GM23338 (cell line): ENCODE data around the gene KMT2C. TPM values are rescaled to one million over a fixed set of nuclear protein-coding genes. Genes with fewer than 3 reads are reported as not detected.
"Not testable (repeated sequence)": the region's sequence is repeated elsewhere in the genome, so short reads cannot be mapped to it uniquely, and the experiment has no call there.

Source experiments
- ATAC-seq: fragments of 200-7000 bp; cut with Tn5 transposase; 3 replicates; pipeline ENCODE4 v1.9.1; 2020
- DNase-seq: peaks from one replicate; pipeline ENCODE4 v3.0.0-alpha.2; 2015; ENCODE audit warnings: low spot score
- H2AFZ ChIP-seq: fragments of 200-600 bp; sonication (generic); 2 replicates; pipeline ENCODE4 v1.8.0; 2016; ENCODE audit warnings: antibody characterized with exemption, mild to moderate bottlenecking, moderate library complexity
- H3F3A ChIP-seq: fragments of 200-600 bp; sonication (generic); replicated peaks from 2 replicates; pipeline ENCODE4 v1.8.0; 2017; ENCODE audit warnings: antibody characterized with exemption, mixed run types, low read depth
- H3K27ac ChIP-seq: fragments of 200-600 bp; sonication (generic); 2 replicates; pipeline ENCODE4 v1.6.1; 2016; ENCODE audit warnings: low read depth
- H3K27me3 ChIP-seq: fragments of 200-600 bp; sonication (generic); 2 replicates; pipeline ENCODE4 v1.8.0; 2016; ENCODE audit warnings: mild to moderate bottlenecking, mixed run types, moderate library complexity; ENCODE audit not compliant: insufficient read depth
- H3K36me3 ChIP-seq: fragments of 200-600 bp; sonication (generic); 2 replicates; pipeline ENCODE4 v1.8.0; 2016; ENCODE audit warnings: mild to moderate bottlenecking; ENCODE audit not compliant: insufficient read depth
- H3K4me1 ChIP-seq: fragments of 200-600 bp; sonication (generic); 2 replicates; pipeline ENCODE4 v1.8.0; 2016; ENCODE audit warnings: mild to moderate bottlenecking, moderate library complexity; ENCODE audit not compliant: insufficient read depth
- H3K4me2 ChIP-seq: fragments of 200-600 bp; sonication (generic); 2 replicates; pipeline ENCODE4 v1.7.1; 2017; ENCODE audit warnings: mixed run types
- H3K4me3 ChIP-seq: fragments of 200-600 bp; sonication (generic); 2 replicates; pipeline ENCODE4 v1.6.1; 2016; ENCODE audit warnings: mixed run types
- H3K79me2 ChIP-seq: fragments of 200-600 bp; sonication (generic); replicated peaks from 2 replicates; pipeline ENCODE4 v1.8.0; 2017; ENCODE audit warnings: mild to moderate bottlenecking; ENCODE audit not compliant: insufficient read depth
- H3K9me2 ChIP-seq: fragments of 200-600 bp; sonication (generic); 2 replicates; pipeline ENCODE4 v1.8.0; 2017; ENCODE audit not compliant: insufficient read depth
- H4K20me1 ChIP-seq: fragments of 200-600 bp; sonication (generic); replicated peaks from 2 replicates; pipeline ENCODE4 v1.8.0; 2017; ENCODE audit warnings: mild to moderate bottlenecking; ENCODE audit not compliant: insufficient read depth
- H3K27ac Mint-ChIP-seq: 2 replicates; pipeline ENCODE4 v1.8.0; 2020; ENCODE audit warnings: inconsistent platforms, mild to moderate bottlenecking, moderate library complexity, mixed read lengths
- H3K27me3 Mint-ChIP-seq: 3 replicates; pipeline ENCODE4 v1.8.0; 2022; ENCODE audit warnings: low read depth, mild to moderate bottlenecking, moderate library complexity, mixed read lengths, inconsistent platforms; ENCODE audit not compliant: insufficient read depth, poor library complexity
- H3K36me3 Mint-ChIP-seq: 3 replicates; pipeline ENCODE4 v1.8.0; 2021; ENCODE audit warnings: low read depth, mild to moderate bottlenecking, inconsistent platforms, moderate library complexity, mixed read lengths
- H3K4me1 Mint-ChIP-seq: 3 replicates; pipeline ENCODE4 v1.8.0; 2020; ENCODE audit warnings: mild to moderate bottlenecking, inconsistent platforms, mixed read lengths
- H3K4me3 Mint-ChIP-seq: 3 replicates; pipeline ENCODE4 v1.8.0; 2021; ENCODE audit warnings: moderate library complexity, mild to moderate bottlenecking, inconsistent platforms, mixed read lengths
- H3K9me3 Mint-ChIP-seq: 3 replicates; pipeline ENCODE4 v1.8.0; 2020; ENCODE audit warnings: moderate library complexity, mild to moderate bottlenecking, inconsistent platforms, mixed read lengths
- polyA plus RNA-seq: library from polyadenylated mRNA; unstranded; fragments of >200 nt; fragmentation: Nextera tagmentation; extraction: Ambion mirVana; gene quantifications from 2 replicates; pipeline ENCODE4 v1.2.1, GENCODE V29; 2016
- total RNA-seq: library from RNA; depleted of rRNA; stranded (reverse); fragments of >200 nt; shearing (Covaris generic); gene quantifications from 2 replicates; pipeline ENCODE4 v1.2.3, GENCODE V29; 2014

KMT2C gene
- total and polyA plus RNA-seq, 2 experiments from 2014 or later, result 11.4 to 39.0 TPM

- H3K4me3 Mint-ChIP-seq, H3K27me3 ChIP-seq, H3K27ac ChIP-seq, H3F3A ChIP-seq, H3K79me2 ChIP-seq, H3K4me1 Mint-ChIP-seq, H3K36me3 ChIP-seq, H3K27me3 Mint-ChIP-seq, H3K4me2 ChIP-seq, H4K20me1 ChIP-seq, H2AFZ ChIP-seq, H3K9me3 Mint-ChIP-seq, H3K4me1 ChIP-seq, H3K4me3 ChIP-seq, DNase-seq, H3K27ac Mint-ChIP-seq, H3K9me2 ChIP-seq, H3K36me3 Mint-ChIP-seq, ATAC-seq: not testable (repeated sequence)
Measured at GRCh38 chr7:152270427-152270826, 165.4 kb downstream of the KMT2C start.

GRCh38 chr7:152266859-152267258 lies 168.9 kb downstream of the KMT2C start:
- H3F3A ChIP-seq, H3K4me1 Mint-ChIP-seq, H3K9me3 Mint-ChIP-seq, H3K4me1 ChIP-seq, H3K27me3 ChIP-seq, H2AFZ ChIP-seq, H3K27me3 Mint-ChIP-seq, DNase-seq, H3K9me2 ChIP-seq, H4K20me1 ChIP-seq, H3K27ac Mint-ChIP-seq, ATAC-seq, H3K4me3 Mint-ChIP-seq, H3K36me3 Mint-ChIP-seq, H3K4me3 ChIP-seq, H3K79me2 ChIP-seq, H3K4me2 ChIP-seq, H3K36me3 ChIP-seq: not testable (repeated sequence)
- 0 out of 2 replicates have a peak overlapping the region, but pooled peaks have one; percentile 0 for H3K27ac ChIP-seq

DNA sequence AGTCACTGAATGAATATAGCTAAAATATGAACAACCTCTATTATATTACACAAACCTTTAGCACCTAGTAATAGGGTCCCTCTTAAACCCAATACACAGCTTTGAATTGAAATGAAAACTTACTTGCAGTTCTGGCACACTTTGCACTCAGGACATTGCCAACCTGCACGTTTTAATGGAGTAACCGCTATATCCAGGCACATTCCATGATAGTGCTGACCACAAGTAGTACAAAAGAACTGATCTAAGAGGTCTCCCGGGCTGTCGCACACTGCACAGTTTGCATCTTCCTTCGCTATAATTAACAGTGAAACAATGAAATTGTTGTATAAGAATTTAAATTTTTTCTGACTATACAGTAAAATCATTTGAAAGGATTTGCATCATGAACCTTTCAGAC lies 170.9 kb downstream of the KMT2C start:
- not testable (repeated sequence) for ATAC-seq, H3K36me3 ChIP-seq, H3K4me1 Mint-ChIP-seq, H4K20me1 ChIP-seq, H3K4me3 Mint-ChIP-seq, H3K4me2 ChIP-seq, H3K9me2 ChIP-seq, H3K27me3 Mint-ChIP-seq, DNase-seq, H3K4me3 ChIP-seq, H3K27ac Mint-ChIP-seq, H3K79me2 ChIP-seq, H3K27ac ChIP-seq, H3K4me1 ChIP-seq, H3K27me3 ChIP-seq, H3F3A ChIP-seq, H2AFZ ChIP-seq, H3K36me3 Mint-ChIP-seq, H3K9me3 Mint-ChIP-seq

- not testable (repeated sequence) for H3F3A ChIP-seq
Measured at GRCh38 chr7:152262146-152262545, 173.7 kb downstream of the KMT2C start.

DNA sequence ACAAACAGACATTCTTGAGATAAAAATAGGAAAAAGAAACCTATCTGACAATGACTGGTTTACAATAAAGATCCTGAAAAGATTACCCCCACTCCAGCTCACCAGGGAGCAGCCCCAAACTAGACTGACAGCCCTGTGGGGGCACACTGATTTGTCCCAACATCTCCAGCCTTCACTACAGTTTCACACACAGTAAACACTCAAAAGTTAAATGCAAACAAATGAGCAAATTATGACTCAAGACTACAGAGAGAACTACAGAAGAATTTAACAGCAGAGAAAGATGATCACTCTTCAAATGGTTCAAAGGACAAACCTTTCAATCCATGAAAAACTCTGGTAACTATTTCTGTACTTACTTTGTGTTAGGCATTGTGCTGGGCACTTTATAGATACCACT lies 176.2 kb downstream of the KMT2C start:
- not testable (repeated sequence) for H3K27me3 ChIP-seq, H3K36me3 Mint-ChIP-seq, H3K27me3 Mint-ChIP-seq, ATAC-seq, H3K4me3 Mint-ChIP-seq, H3K4me2 ChIP-seq, H3F3A ChIP-seq, H3K9me2 ChIP-seq, H3K36me3 ChIP-seq, H2AFZ ChIP-seq, H3K9me3 Mint-ChIP-seq, H3K4me3 ChIP-seq, H3K27ac ChIP-seq, H3K79me2 ChIP-seq, DNase-seq, H4K20me1 ChIP-seq, H3K27ac Mint-ChIP-seq
- H3K4me1 ChIP-seq, result 0 out of 2 replicates have a peak, but pooled peaks cover 16% of the 10 kb centered on the region
- H3K4me1 Mint-ChIP-seq, result peaks cover 18% of the 10 kb centered on the region

More at GRCh38 chr7:152262146-152262545, 173.7 kb downstream of the KMT2C start:
- not testable (repeated sequence) for DNase-seq, ATAC-seq, H3K4me3 ChIP-seq, H3K36me3 Mint-ChIP-seq, H3K79me2 ChIP-seq, H4K20me1 ChIP-seq, H3K9me3 Mint-ChIP-seq, H3K27ac ChIP-seq, H3K27me3 Mint-ChIP-seq, H3K36me3 ChIP-seq, H2AFZ ChIP-seq, H3K4me2 ChIP-seq, H3K9me2 ChIP-seq, H3K4me3 Mint-ChIP-seq, H3K27me3 ChIP-seq
- 0 out of 2 replicates have a peak, but pooled peaks cover 16% of the 10 kb centered on the region for H3K4me1 ChIP-seq
- Mint-ChIP-seq H3K4me1 (peaks cover 18% of the 10 kb centered on the region), H3K27ac (0 out of 2 replicates have a peak overlapping the region, but pooled peaks have one; percentile 6)

- H3K4me1 ChIP-seq, H3K4me1 Mint-ChIP-seq, H4K20me1 ChIP-seq, H3K9me2 ChIP-seq, ATAC-seq, H3K9me3 Mint-ChIP-seq, H3K4me2 ChIP-seq, H3K4me3 Mint-ChIP-seq, H3K27ac ChIP-seq, H3K36me3 ChIP-seq, H3K36me3 Mint-ChIP-seq, H3K79me2 ChIP-seq, H3F3A ChIP-seq, H2AFZ ChIP-seq, H3K27me3 Mint-ChIP-seq, H3K27me3 ChIP-seq, H3K4me3 ChIP-seq, H3K27ac Mint-ChIP-seq, DNase-seq: not testable (repeated sequence)
Measured at GRCh38 chr7:152247851-152248250, 188.0 kb downstream of the KMT2C start.

GRCh38 chr7:152245417-152245816 lies 190.4 kb downstream of the KMT2C start:
- not testable (repeated sequence) for H3K27me3 ChIP-seq, H3K36me3 ChIP-seq, H3K27ac ChIP-seq, H3K4me1 ChIP-seq, H2AFZ ChIP-seq, H4K20me1 ChIP-seq, ATAC-seq, DNase-seq, H3K27me3 Mint-ChIP-seq, H3K27ac Mint-ChIP-seq, H3K4me2 ChIP-seq, H3K36me3 Mint-ChIP-seq, H3K4me3 Mint-ChIP-seq, H3K9me2 ChIP-seq, H3K79me2 ChIP-seq, H3K9me3 Mint-ChIP-seq, H3K4me3 ChIP-seq, H3F3A ChIP-seq, H3K4me1 Mint-ChIP-seq
